ENCODE measurements around the gene METTL16. TPM values are rescaled to one million over a fixed set of nuclear protein-coding genes. Genes with fewer than 3 reads are reported as not detected.
A peak's percentile ranks its signal among the peaks of the same experiment; 100 is the strongest.

The METTL16 gene
- total and polyA plus RNA-seq, 9 of the 15 experiments (the other 6 are each of a cell fraction or from before 2014, with no cell fraction given) = 12.1 to 30.5 (median 19.8) TPM

DNA sequence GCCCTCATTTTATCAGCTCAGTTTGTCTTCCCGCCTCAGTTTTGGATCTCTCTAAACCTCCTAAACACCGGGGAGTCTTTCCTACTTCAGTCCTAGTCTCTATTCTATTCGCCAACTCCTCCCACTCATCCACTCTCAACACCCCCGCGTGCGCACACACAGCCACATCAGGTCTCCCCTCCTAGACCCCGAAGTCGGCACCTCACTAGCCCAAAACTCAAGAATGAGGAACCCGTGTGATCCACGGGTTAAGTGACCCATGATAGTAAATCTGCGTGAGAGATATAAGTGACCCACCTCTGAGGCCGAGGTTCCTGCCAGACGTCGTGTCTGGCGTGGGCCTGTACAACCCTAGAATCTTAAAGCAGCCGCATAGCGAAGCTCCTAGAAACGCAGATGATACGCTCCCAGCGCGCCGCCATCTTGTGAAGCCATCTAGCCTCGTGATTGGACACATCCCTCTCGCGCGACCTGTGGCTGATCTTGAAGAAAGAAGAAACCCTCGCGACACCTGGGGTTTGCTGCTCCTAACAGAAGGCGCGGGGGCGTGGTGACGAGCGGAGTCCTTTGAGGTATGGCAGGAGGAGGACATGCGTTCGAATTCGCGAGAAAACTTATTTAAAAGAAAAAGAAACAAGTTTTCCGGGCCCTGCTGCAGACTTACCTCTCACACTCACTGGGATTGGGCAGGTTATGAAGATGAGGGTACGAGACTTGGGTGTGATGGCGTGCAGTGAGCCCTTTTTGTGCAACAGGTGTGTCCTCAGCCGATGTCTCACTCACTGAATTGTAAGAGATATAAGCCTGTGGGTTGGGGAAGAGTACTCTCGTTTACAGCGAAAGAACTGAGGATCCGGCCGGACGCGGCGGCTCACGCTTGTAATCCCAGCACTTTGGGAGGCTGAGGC, at the start of gene METTL16 (continued):
- TF ChIP-seq, protein P1, sequence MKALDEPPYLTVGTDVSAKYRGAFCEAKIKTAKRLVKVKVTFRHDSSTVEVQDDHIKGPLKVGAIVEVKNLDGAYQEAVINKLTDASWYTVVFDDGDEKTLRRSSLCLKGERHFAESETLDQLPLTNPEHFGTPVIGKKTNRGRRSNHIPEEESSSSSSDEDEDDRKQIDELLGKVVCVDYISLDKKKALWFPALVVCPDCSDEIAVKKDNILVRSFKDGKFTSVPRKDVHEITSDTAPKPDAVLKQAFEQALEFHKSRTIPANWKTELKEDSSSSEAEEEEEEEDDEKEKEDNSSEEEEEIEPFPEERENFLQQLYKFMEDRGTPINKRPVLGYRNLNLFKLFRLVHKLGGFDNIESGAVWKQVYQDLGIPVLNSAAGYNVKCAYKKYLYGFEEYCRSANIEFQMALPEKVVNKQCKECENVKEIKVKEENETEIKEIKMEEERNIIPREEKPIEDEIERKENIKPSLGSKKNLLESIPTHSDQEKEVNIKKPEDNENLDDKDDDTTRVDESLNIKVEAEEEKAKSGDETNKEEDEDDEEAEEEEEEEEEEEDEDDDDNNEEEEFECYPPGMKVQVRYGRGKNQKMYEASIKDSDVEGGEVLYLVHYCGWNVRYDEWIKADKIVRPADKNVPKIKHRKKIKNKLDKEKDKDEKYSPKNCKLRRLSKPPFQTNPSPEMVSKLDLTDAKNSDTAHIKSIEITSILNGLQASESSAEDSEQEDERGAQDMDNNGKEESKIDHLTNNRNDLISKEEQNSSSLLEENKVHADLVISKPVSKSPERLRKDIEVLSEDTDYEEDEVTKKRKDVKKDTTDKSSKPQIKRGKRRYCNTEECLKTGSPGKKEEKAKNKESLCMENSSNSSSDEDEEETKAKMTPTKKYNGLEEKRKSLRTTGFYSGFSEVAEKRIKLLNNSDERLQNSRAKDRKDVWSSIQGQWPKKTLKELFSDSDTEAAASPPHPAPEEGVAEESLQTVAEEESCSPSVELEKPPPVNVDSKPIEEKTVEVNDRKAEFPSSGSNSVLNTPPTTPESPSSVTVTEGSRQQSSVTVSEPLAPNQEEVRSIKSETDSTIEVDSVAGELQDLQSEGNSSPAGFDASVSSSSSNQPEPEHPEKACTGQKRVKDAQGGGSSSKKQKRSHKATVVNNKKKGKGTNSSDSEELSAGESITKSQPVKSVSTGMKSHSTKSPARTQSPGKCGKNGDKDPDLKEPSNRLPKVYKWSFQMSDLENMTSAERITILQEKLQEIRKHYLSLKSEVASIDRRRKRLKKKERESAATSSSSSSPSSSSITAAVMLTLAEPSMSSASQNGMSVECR (CRISPR knock-in tag; IDR thresholded peaks at IDR 0.05) = peak; percentile 70
- TF ChIP-seq, protein P2, sequence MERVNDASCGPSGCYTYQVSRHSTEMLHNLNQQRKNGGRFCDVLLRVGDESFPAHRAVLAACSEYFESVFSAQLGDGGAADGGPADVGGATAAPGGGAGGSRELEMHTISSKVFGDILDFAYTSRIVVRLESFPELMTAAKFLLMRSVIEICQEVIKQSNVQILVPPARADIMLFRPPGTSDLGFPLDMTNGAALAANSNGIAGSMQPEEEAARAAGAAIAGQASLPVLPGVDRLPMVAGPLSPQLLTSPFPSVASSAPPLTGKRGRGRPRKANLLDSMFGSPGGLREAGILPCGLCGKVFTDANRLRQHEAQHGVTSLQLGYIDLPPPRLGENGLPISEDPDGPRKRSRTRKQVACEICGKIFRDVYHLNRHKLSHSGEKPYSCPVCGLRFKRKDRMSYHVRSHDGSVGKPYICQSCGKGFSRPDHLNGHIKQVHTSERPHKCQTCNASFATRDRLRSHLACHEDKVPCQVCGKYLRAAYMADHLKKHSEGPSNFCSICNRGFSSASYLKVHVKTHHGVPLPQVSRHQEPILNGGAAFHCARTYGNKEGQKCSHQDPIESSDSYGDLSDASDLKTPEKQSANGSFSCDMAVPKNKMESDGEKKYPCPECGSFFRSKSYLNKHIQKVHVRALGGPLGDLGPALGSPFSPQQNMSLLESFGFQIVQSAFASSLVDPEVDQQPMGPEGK (CRISPR knock-in tag; IDR thresholded peaks at IDR 0.05; ENCODE audit: borderline replicate concordance) = no peak
- TF ChIP-seq ZNF764 (CRISPR knock-in tag; IDR thresholded peaks at IDR 0.05; ENCODE audit: low read depth) = no peak
- TF ChIP-seq HDAC1 (IDR thresholded peaks at IDR 0.05) = peak in 1 of 2 experiments; percentile 84; a peak in 2 of 4 replicates
- TF ChIP-seq, protein P3, sequence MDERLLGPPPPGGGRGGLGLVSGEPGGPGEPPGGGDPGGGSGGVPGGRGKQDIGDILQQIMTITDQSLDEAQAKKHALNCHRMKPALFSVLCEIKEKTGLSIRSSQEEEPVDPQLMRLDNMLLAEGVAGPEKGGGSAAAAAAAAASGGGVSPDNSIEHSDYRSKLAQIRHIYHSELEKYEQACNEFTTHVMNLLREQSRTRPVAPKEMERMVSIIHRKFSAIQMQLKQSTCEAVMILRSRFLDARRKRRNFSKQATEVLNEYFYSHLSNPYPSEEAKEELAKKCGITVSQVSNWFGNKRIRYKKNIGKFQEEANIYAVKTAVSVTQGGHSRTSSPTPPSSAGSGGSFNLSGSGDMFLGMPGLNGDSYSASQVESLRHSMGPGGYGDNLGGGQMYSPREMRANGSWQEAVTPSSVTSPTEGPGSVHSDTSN (CRISPR knock-in tag; IDR thresholded peaks at IDR 0.05; ENCODE audit: low read depth) = no peak
- TF ChIP-seq, protein P3 (tag; conservative IDR thresholded peaks at IDR 0.05; ENCODE audit: low read depth) = no peak
- TF ChIP-seq ZNF830 (CRISPR knock-in tag; IDR thresholded peaks at IDR 0.05) = no peak
- TF ChIP-seq PCBP1 (IDR thresholded peaks at IDR 0.05; ENCODE audit: low read depth, low read length, poor library complexity, severe bottlenecking) = no peak
- no peak for TF ChIP-seq MCM2 (IDR thresholded peaks at IDR 0.05; ENCODE audit: low read depth)
- TF ChIP-seq TAF1 (IDR thresholded peaks at IDR 0.05; ENCODE audit: control insufficient read depth, extremely low read depth, insufficient read depth, low read length, severe bottlenecking) = peak; percentile 85
- TF ChIP-seq, protein P4, sequence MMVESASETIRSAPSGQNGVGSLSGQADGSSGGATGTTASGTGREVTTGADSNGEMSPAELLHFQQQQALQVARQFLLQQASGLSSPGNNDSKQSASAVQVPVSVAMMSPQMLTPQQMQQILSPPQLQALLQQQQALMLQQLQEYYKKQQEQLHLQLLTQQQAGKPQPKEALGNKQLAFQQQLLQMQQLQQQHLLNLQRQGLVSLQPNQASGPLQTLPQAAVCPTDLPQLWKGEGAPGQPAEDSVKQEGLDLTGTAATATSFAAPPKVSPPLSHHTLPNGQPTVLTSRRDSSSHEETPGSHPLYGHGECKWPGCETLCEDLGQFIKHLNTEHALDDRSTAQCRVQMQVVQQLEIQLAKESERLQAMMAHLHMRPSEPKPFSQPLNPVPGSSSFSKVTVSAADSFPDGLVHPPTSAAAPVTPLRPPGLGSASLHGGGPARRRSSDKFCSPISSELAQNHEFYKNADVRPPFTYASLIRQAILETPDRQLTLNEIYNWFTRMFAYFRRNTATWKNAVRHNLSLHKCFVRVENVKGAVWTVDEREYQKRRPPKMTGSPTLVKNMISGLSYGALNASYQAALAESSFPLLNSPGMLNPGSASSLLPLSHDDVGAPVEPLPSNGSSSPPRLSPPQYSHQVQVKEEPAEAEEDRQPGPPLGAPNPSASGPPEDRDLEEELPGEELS (CRISPR knock-in tag; IDR thresholded peaks at IDR 0.05; ENCODE audit: borderline replicate concordance) = no peak
- TF ChIP-seq, protein P5, sequence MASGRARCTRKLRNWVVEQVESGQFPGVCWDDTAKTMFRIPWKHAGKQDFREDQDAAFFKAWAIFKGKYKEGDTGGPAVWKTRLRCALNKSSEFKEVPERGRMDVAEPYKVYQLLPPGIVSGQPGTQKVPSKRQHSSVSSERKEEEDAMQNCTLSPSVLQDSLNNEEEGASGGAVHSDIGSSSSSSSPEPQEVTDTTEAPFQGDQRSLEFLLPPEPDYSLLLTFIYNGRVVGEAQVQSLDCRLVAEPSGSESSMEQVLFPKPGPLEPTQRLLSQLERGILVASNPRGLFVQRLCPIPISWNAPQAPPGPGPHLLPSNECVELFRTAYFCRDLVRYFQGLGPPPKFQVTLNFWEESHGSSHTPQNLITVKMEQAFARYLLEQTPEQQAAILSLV (tag; IDR thresholded peaks at IDR 0.05) = no peak

Data from K562 (cell line).